Common myeloid progenitor, CD34-positive (primary cell): Measurements from ENCODE around the gene REXO1.

Experiments used
- CTCF ChIA-PET: fragments of 350-600 bp; sonication (Branson Sonifier 250); formaldehyde crosslinking; loops from one replicate; lab custom pipeline; 2021; ENCODE audit warnings: antibody characterized with exemption; lab: Charles Lee
- POLR2A ChIA-PET: fragments of 350-600 bp; sonication (Branson Sonifier 250); formaldehyde crosslinking; loops from one replicate; lab custom pipeline; 2021; ENCODE audit warnings: antibody characterized with exemption; lab: Charles Lee
- DNase-seq, 3 donors: peaks; one replicate each; pipeline versions ENCODE4 v3.0.0 to v3.0.0-alpha.2; 2013
- H3K27ac ChIP-seq, 2 experiments: 1 replicate in 1 of 2; 2 replicates in 1 of 2; pipeline ENCODE4 v1.7.0; 2013; ENCODE audit warnings: inconsistent platforms in 2 of 2, low read length in 2 of 2, mild to moderate bottlenecking in 2 of 2, low read depth in 1 of 2, moderate library complexity in 1 of 2; ENCODE audit not compliant: severe bottlenecking in 2 of 2, insufficient read depth in 1 of 2, poor library complexity in 1 of 2
- H3K27me3 ChIP-seq, 5 experiments: replicated peaks in 2 of 5; 1 replicate in 3 of 5; 2 replicates in 2 of 5; pipeline versions ENCODE4 v1.6.1 to v1.7.0; 2013; ENCODE audit warnings: low read length in 4 of 5, mild to moderate bottlenecking in 2 of 5, moderate library complexity in 2 of 5, inconsistent platforms in 1 of 5; ENCODE audit not compliant: insufficient read depth in 5 of 5, control insufficient read depth in 4 of 5
- H3K36me3 ChIP-seq, 4 experiments: 1 replicate in 2 of 4; 2 replicates in 2 of 4; pipeline versions ENCODE4 v1.6.1 to v1.7.0; 2013; ENCODE audit warnings: low read length in 3 of 4, control low read depth in 1 of 4, mild to moderate bottlenecking in 1 of 4; ENCODE audit not compliant: control insufficient read depth in 4 of 4, insufficient read depth in 4 of 4
- H3K4me1 ChIP-seq, 4 experiments: 1 replicate in 3 of 4; 2 replicates in 1 of 4; pipeline versions ENCODE4 v1.6.1 to v1.7.1; 2013; ENCODE audit warnings: low read length in 3 of 4, mild to moderate bottlenecking in 3 of 4, control low read depth in 1 of 4, inconsistent platforms in 1 of 4, moderate library complexity in 1 of 4; ENCODE audit not compliant: control insufficient read depth in 4 of 4, insufficient read depth in 4 of 4; ENCODE audit errors: control extremely low read depth in 1 of 4
- H3K4me3 ChIP-seq, 7 experiments: 1 replicate in 4 of 7; 2 replicates in 3 of 7; pipeline versions ENCODE4 v1.5.1 to v1.7.0; 2013; ENCODE audit warnings: mild to moderate bottlenecking in 7 of 7, low read length in 6 of 7, moderate library complexity in 6 of 7, inconsistent platforms in 2 of 7, low read depth in 2 of 7, control low read depth in 1 of 7; ENCODE audit not compliant: insufficient read depth in 4 of 7, control insufficient read depth in 1 of 7; ENCODE audit errors: extremely low read depth in 1 of 7
- H3K9me3 ChIP-seq, 5 experiments: 1 replicate in 4 of 5; 2 replicates in 1 of 5; pipeline versions ENCODE4 v1.6.1 to v1.7.1; 2013; ENCODE audit warnings: low read length in 4 of 5, mild to moderate bottlenecking in 2 of 5, inconsistent platforms in 1 of 5, low read depth in 1 of 5, moderate library complexity in 1 of 5; ENCODE audit not compliant: control insufficient read depth in 4 of 5, insufficient read depth in 2 of 5; ENCODE audit errors: control extremely low read depth in 1 of 5
- WGBS: methylation state at CpG from one replicate; pipeline ENCODE4 v1.1.5; 2013; ENCODE audit not compliant: insufficient coverage; 5-methylcytosine and 5-hydroxymethylcytosine counted together

Gene REXO1

GRCh38 chr19:1865172-1866010, 17.1 kb upstream of the REXO1 start:
- H3K4me1 ChIP-seq = peaks cover 0 to 32% (median 29%) of the 10 kb centered on the region in 4 experiments
- peak overlapping the region; percentile 70 to 84 for H3K27ac ChIP-seq
- H3K9me3 ChIP-seq = no peaks in the 10 kb centered on the region
- no peak for DNase-seq
- no peaks in the 10 kb centered on the region for H3K27me3 ChIP-seq
- POLR2A ChIA-PET = interaction anchor here (0.6 to 1.9 kb wide), 5 partner anchors 10 to 78 kb away, joined by 3 to 19 read pairs (median 4); partner anchors contain the start of gene ABHD17A
- H3K36me3 ChIP-seq = peaks cover 0 to 6% (median 2%) of the 10 kb centered on the region in 4 experiments
- peak overlapping the region in 5 of 7 experiments; percentile 67 to 87 (median 81) for H3K4me3 ChIP-seq
- 89% methylated on average over 16 of the region's 17 CpGs for WGBS
- CTCF ChIA-PET = interaction anchor here (0.8 to 3.5 kb wide), 16 partner anchors 10 to 61 kb away, joined by 3 to 32 read pairs (median 4); no protein-coding TSS in a partner anchor

- no peaks in the 10 kb centered on the region for H3K9me3 ChIP-seq
- CTCF ChIA-PET = interaction anchor here (0.5 to 3.5 kb wide), 16 partner anchors 10 to 399 kb away, joined by 3 to 32 read pairs (median 3); no protein-coding TSS in a partner anchor
- peaks cover 0 to 3% (median 0%) of the 10 kb centered on the region in 4 experiments for H3K36me3 ChIP-seq
- H3K4me1 ChIP-seq = peaks cover 0 to 39% (median 36%) of the 10 kb centered on the region in 4 experiments
- H3K27ac ChIP-seq = peak overlapping the region; percentile 70 to 84
- POLR2A ChIA-PET = interaction anchor here (0.6 to 1.9 kb wide), 5 partner anchors 11 to 33 kb away, joined by 3 to 19 read pairs (median 4); partner anchors contain the start of gene ABHD17A
- WGBS = 2% methylated on average over 44 of the region's 52 CpGs
- no peaks in the 10 kb centered on the region for H3K27me3 ChIP-seq
- peak overlapping the region; percentile 58 to 87 (median 75) for H3K4me3 ChIP-seq
- DNase-seq = peak; percentile 64 to 71 (median 68)
Measured at GRCh38 chr19:1864480-1865171, 16.3 kb upstream of the REXO1 start.

- H3K4me1 ChIP-seq = peaks cover 0 to 46% (median 43%) of the 10 kb centered on the region in 4 experiments
- peak; percentile 91 to 96 (median 95) for DNase-seq
- ChIA-PET POLR2A (interaction anchor here (0.7 to 1.9 kb wide), 4 partner anchors 12 to 34 kb away, joined by 3 to 19 read pairs (median 5); partner anchors contain the start of gene ABHD17A), CTCF (interaction anchor here (0.5 to 3.5 kb wide), 15 partner anchors 9 to 400 kb away, joined by 3 to 32 read pairs (median 3); no protein-coding TSS in a partner anchor)
- H3K4me3 ChIP-seq = peak overlapping the region; percentile 68 to 87 (median 77)
- no peaks in the 10 kb centered on the region for H3K36me3 ChIP-seq
- H3K27me3 ChIP-seq = no peaks in the 10 kb centered on the region
- WGBS = 0% methylated on average over 59 of the region's 115 CpGs
- H3K9me3 ChIP-seq = no peaks in the 10 kb centered on the region
- H3K27ac ChIP-seq = peak overlapping the region; percentile 70 to 84
Measured at GRCh38 chr19:1863638-1864479, 15.6 kb upstream of the REXO1 start.

GRCh38 chr19:1863328-1863637, 15.0 kb upstream of the REXO1 start, which contains the start of gene KLF16:
KLF16 (minus strand) TSS chr19:1863579; CDS start chr19:1863497, 82 bp downstream.
- CTCF ChIA-PET = no interaction called here
- 0% methylated on average over 43 of the region's 63 CpGs for WGBS
- peaks cover 0 to 52% (median 47%) of the 10 kb centered on the region in 4 experiments for H3K4me1 ChIP-seq
- peak within 1 kb of the TSS; percentile 68 to 87 (median 77) for H3K4me3 ChIP-seq
- POLR2A ChIA-PET = interaction anchor here (1.9 kb wide), 1 partner anchor 33 kb away, joined by 4 read pairs; no protein-coding TSS in a partner anchor
- H3K36me3 ChIP-seq = no peaks in the 10 kb centered on the region
- H3K27me3 ChIP-seq = no peaks in the 10 kb centered on the region
- no peaks in the 10 kb centered on the region for H3K9me3 ChIP-seq
- peak within 1 kb of the TSS; percentile 70 to 84 for H3K27ac ChIP-seq
- no peak for DNase-seq

GRCh38 chr19:1862424-1863327, 14.4 kb upstream of the REXO1 start:
- DNase-seq = peak in 2 of 3 donors; percentile 72 to 77
- Histone ChIP-seq H3K4me3 (peak overlapping the region; percentile 68 to 87 (median 77)), H3K9me3 (no peaks in the 10 kb centered on the region), H3K27ac (peak overlapping the region; percentile 25 to 81), H3K36me3 (no peaks in the 10 kb centered on the region), H3K4me1 (peaks cover 0 to 58% (median 53%) of the 10 kb centered on the region in 4 experiments), H3K27me3 (no peaks in the 10 kb centered on the region)
- under 1% methylated on average over 62 of the region's 109 CpGs for WGBS
- POLR2A ChIA-PET = no interaction called here
- CTCF ChIA-PET = no interaction called here
